ENCODE results near the gene COL4A6. TPM values are rescaled to one million over a fixed set of nuclear protein-coding genes. Genes with fewer than 3 reads are reported as not detected.

COL4A6 gene
- total RNA-seq, 1 experiment from 2014 or later = 2.4 TPM

DNA sequence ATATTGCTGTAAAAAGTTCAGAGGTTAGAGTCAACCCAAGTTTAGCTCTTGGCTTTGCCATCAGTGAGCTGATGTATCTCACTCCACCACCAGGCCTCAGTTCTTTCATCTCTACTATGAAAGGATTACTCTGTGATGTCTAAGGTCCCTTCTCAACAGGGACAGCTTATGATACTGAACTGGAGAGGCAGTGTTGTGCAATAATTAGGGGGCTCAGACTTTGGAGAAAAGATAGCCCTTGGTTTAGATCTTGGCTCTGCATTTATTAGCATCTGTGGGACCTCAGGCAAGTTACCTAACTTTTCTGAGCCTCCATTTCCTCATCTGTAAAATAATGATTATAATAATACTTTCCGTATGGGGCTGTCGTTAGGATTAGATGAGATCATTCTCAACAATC, 89.0 kb downstream of the COL4A6 start:
- intact Hi-C loops (cut with micrococcal nuclease) = no loop called here
- no peak for ATAC-seq

More for the DNA sequence above, 89.0 kb downstream of the COL4A6 start:
- H3K27ac ChIP-seq (ENCODE audit: low read depth, low read length) = no peak overlapping the region
- H3K36me3 ChIP-seq (ENCODE audit: control insufficient read depth in 1 of 2, insufficient read depth in 2 of 2, low read length in 2 of 2) = no peaks in the 10 kb centered on the region
- ChIA-PET CTCF (no interaction called here), POLR2A (no interaction called here), RAD21 (ENCODE audit: low non-redundant PET in 1 of 2, low total read pairs in 2 of 2, uncharacterized antibody in 2 of 2, unreplicated experiment in 2 of 2) (no interaction called here)
- H4K20me1 ChIP-seq (ENCODE audit: insufficient read depth) = no peaks in the 10 kb centered on the region
- no peaks in the 10 kb centered on the region for H3K79me2 ChIP-seq (ENCODE audit: insufficient read depth, low read length)
- BruUV-seq (replicated peaks) = no TSS peak
- no peaks in the 10 kb centered on the region for H3K27me3 ChIP-seq (ENCODE audit: insufficient read depth, low read length)
- no peak overlapping the region for H3K4me3 ChIP-seq (replicated peaks in 1 of 2; ENCODE audit: low read depth in 1 of 2, low read length in 2 of 2)
- H2AFZ ChIP-seq (ENCODE audit: low read depth, low read length, poor library complexity, severe bottlenecking) = no peak overlapping the region
- no peak overlapping the region for H3K4me2 ChIP-seq (ENCODE audit: low read length)
- no peak for DNase-seq (ENCODE audit: low read depth, low spot score)
- no peaks in the 10 kb centered on the region for H3K4me1 ChIP-seq (ENCODE audit: control insufficient read depth in 1 of 2, insufficient read depth in 2 of 2, low read length in 2 of 2)
- H3K9me2 ChIP-seq (ENCODE audit: insufficient read depth) = no peaks in the 10 kb centered on the region
- H3K9me3 ChIP-seq (ENCODE audit: control insufficient read depth in 1 of 2, insufficient read depth in 1 of 2, low read depth in 1 of 2, low read length in 2 of 2) = no peaks in the 10 kb centered on the region
- no peak overlapping the region for H3K9ac ChIP-seq (ENCODE audit: low read length)
- TF ChIP-seq TCF7L2 (IDR thresholded peaks at IDR 0.05; ENCODE audit: borderline replicate concordance, extremely low read depth, insufficient read depth, insufficient read length) (no peak), ATF3 (IDR thresholded peaks at IDR 0.05) (no peak), SP1 (IDR thresholded peaks at IDR 0.05; ENCODE audit: low read depth) (no peak), CTCF (IDR thresholded peaks at IDR 0.05 in 2 of 3, conservative IDR thresholded peaks at IDR 0.05 in 1 of 3; ENCODE audit: borderline replicate concordance in 1 of 3, insufficient read depth in 1 of 3, low read depth in 2 of 3, low read length in 2 of 3) (no peak), FOSL1 (IDR thresholded peaks at IDR 0.05; ENCODE audit: low read depth) (no peak), SRF (IDR thresholded peaks at IDR 0.05; ENCODE audit: low read depth) (no peak), EZH2 (IDR thresholded peaks at IDR 0.05) (no peak), ZFX (IDR thresholded peaks at IDR 0.05) (no peak), JUND (IDR thresholded peaks at IDR 0.05) (no peak), CEBPB (IDR thresholded peaks at IDR 0.05; ENCODE audit: low read depth) (no peak), EGR1 (IDR thresholded peaks at IDR 0.05; ENCODE audit: low read depth) (no peak), POLR2AphosphoS5 (IDR thresholded peaks at IDR 0.05; ENCODE audit: low read depth, low read length) (no peak), EZH2phosphoT487 (IDR thresholded peaks at IDR 0.05; ENCODE audit: borderline replicate concordance) (no peak), YY1 (IDR thresholded peaks at IDR 0.05; ENCODE audit: extremely low read depth, insufficient replicate concordance, low read depth, low read length) (no peak), SIN3A (IDR thresholded peaks at IDR 0.05; ENCODE audit: low read depth) (no peak), ZNF274 (IDR thresholded peaks at IDR 0.05; ENCODE audit: low read depth, low read length) (no peak), CBX3 (IDR thresholded peaks at IDR 0.05; ENCODE audit: low read depth) (no peak)
- TF ChIP-seq, protein P1, sequence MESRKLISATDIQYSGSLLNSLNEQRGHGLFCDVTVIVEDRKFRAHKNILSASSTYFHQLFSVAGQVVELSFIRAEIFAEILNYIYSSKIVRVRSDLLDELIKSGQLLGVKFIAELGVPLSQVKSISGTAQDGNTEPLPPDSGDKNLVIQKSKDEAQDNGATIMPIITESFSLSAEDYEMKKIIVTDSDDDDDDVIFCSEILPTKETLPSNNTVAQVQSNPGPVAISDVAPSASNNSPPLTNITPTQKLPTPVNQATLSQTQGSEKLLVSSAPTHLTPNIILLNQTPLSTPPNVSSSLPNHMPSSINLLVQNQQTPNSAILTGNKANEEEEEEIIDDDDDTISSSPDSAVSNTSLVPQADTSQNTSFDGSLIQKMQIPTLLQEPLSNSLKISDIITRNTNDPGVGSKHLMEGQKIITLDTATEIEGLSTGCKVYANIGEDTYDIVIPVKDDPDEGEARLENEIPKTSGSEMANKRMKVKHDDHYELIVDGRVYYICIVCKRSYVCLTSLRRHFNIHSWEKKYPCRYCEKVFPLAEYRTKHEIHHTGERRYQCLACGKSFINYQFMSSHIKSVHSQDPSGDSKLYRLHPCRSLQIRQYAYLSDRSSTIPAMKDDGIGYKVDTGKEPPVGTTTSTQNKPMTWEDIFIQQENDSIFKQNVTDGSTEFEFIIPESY (IDR thresholded peaks at IDR 0.05; ENCODE audit: extremely low read depth, insufficient replicate concordance, low read length) = no peak
